ENCODE results near the gene MBD5.

The MBD5 gene

GRCh38 chr2:148493822-148494563 lies 473.1 kb downstream of the MBD5 start:
- TF ChIP-seq, protein P1, sequence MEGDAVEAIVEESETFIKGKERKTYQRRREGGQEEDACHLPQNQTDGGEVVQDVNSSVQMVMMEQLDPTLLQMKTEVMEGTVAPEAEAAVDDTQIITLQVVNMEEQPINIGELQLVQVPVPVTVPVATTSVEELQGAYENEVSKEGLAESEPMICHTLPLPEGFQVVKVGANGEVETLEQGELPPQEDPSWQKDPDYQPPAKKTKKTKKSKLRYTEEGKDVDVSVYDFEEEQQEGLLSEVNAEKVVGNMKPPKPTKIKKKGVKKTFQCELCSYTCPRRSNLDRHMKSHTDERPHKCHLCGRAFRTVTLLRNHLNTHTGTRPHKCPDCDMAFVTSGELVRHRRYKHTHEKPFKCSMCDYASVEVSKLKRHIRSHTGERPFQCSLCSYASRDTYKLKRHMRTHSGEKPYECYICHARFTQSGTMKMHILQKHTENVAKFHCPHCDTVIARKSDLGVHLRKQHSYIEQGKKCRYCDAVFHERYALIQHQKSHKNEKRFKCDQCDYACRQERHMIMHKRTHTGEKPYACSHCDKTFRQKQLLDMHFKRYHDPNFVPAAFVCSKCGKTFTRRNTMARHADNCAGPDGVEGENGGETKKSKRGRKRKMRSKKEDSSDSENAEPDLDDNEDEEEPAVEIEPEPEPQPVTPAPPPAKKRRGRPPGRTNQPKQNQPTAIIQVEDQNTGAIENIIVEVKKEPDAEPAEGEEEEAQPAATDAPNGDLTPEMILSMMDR (IDR thresholded peaks at IDR 0.05; ENCODE audit: low read length, missing control alignments), result no peak
- DNase-seq (ENCODE audit: low read depth), result no peak
- no peak overlapping the region for H3K4me3 ChIP-seq (replicated peaks; ENCODE audit: low read depth, low read length)

DNA sequence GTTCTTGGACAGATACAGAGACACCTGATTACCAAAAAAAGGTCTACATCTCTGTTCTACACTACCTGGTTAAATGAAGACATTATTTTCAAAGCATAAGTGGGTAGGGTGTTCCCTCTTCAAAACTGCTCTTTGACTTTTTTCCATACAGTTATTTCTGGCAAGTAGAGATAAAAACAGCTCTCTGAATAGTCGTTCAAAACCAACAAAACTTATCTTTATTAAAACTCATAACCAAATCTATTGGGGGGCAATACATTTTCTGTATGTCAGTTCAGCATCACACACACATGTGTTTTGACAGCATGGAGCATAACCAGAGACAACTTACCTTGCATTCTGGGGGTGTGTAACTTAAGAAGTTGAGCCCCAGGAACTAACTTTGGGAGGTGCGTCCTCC lies 474.7 kb downstream of the MBD5 start:
- DNase-seq (ENCODE audit: low read depth), result no peak
- H3K4me3 ChIP-seq (replicated peaks; ENCODE audit: low read depth, low read length), result no peak overlapping the region
- TF ChIP-seq, protein P1 (IDR thresholded peaks at IDR 0.05; ENCODE audit: low read length, missing control alignments), result no peak

DNA sequence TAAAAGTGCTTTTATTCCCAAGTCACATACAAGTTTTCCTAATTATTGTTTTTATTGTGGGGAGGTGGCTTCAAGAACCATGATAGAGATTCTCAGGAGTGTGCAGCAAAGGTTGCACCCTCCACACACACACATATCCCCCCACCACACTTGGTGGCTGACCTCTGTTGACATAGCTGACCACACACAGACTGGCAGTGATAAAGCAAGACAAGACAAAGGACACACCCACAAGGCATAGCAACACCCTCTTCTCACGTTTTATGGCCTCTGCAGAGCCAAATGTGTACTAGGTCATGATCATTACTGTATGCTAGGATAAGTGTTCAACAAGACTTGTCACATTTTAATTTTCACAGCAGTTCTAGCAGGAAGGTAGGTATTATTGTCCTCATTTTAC lies 480.7 kb downstream of the MBD5 start:
- no peak overlapping the region for H3K4me3 ChIP-seq (replicated peaks; ENCODE audit: low read depth, low read length)
- DNase-seq (ENCODE audit: low read depth), result no peak
- TF ChIP-seq, protein P1 (IDR thresholded peaks at IDR 0.05; ENCODE audit: low read length, missing control alignments), result no peak

DNA sequence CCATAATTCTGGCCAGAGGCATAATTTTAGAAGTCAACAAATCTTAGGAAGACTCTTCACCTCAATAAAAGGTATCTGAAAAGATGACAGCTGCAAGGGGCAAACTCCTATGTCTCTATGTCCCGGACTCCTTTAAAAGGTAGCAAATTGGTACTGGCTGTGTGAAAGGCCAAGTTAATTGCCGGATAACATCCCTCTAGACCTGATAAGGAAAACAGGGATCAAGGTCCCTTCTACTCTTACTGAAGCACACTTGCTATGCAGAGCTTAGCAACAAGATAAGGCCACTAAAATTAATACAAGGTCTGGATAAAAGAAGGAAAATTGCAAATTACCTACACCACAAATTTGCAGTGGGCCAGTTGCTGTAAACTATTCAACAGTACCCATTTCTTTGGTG lies 482.6 kb downstream of the MBD5 start:
- TF ChIP-seq, protein P1 (IDR thresholded peaks at IDR 0.05; ENCODE audit: low read length, missing control alignments), result no peak
- DNase-seq (ENCODE audit: low read depth), result no peak
- no peak overlapping the region for H3K4me3 ChIP-seq (replicated peaks; ENCODE audit: low read depth, low read length)

DNA sequence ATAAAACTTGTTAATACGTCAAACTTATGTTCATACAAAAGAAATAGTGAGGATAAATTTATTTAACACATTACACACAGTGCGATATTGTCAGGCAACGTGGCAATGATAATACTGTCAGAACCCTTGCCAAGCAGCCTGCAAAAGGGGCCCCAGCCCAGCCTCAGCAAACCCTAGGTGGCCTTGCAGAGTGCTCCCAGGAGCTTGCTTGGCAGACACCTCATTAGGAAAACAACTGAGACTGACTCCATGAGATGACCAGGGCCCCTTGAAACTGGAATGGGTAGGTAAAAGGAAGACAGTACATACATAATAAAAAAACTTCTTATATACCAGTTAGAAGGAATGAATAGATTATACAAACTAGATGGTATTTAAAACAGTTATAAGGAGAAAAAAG lies 487.1 kb downstream of the MBD5 start:
- TF ChIP-seq, protein P1 (IDR thresholded peaks at IDR 0.05; ENCODE audit: low read length, missing control alignments), result no peak
- DNase-seq (ENCODE audit: low read depth), result no peak
- no peak overlapping the region for H3K4me3 ChIP-seq (replicated peaks; ENCODE audit: low read depth, low read length)

- H3K4me3 ChIP-seq (replicated peaks; ENCODE audit: low read depth, low read length), result peak overlapping the region; percentile 44
- TF ChIP-seq, protein P1 (IDR thresholded peaks at IDR 0.05; ENCODE audit: low read length, missing control alignments), result no peak
- no peak for DNase-seq (ENCODE audit: low read depth)
These were observed 488.0 kb downstream of the MBD5 start for GRCh38 chr2:148508878-148509287.
